Neural crest cell (in vitro differentiated cells): ENCODE data around the gene ZBTB44. TPM values are rescaled to one million over a fixed set of nuclear protein-coding genes. Genes with fewer than 3 reads are reported as not detected.
"Not testable (repeated sequence)": the region's sequence is repeated elsewhere in the genome, so short reads cannot be mapped to it uniquely, and the experiment has no call there.

Experiments
- DNase-seq: peaks from one replicate; pipeline ENCODE4 v3.0.0; 2021; ENCODE audit warnings: low read depth, mixed read lengths, low spot score
- H3K27ac Mint-ChIP-seq: one replicate; pipeline ENCODE4 v1.8.0; 2021; ENCODE audit warnings: mild to moderate bottlenecking, mixed read lengths; ENCODE audit not compliant: unreplicated experiment
- H3K27me3 Mint-ChIP-seq: 2 replicates; pipeline ENCODE4 v1.8.0; 2021; ENCODE audit warnings: low read depth, mild to moderate bottlenecking, mixed read lengths
- H3K36me3 Mint-ChIP-seq: 2 replicates; pipeline ENCODE4 v1.8.0; 2021; ENCODE audit warnings: low read depth, mild to moderate bottlenecking, mixed read lengths
- H3K4me1 Mint-ChIP-seq: 2 replicates; pipeline ENCODE4 v1.8.0; 2021; ENCODE audit warnings: mixed read lengths
- H3K4me3 Mint-ChIP-seq: one replicate; pipeline ENCODE4 v1.8.0; 2021; ENCODE audit warnings: mild to moderate bottlenecking, mixed read lengths
- H3K9me3 Mint-ChIP-seq: 2 replicates; pipeline ENCODE4 v1.8.0; 2021; ENCODE audit warnings: mixed read lengths
- CTCF ChIP-seq: fragments of 200-600 bp; sonication (generic); conservative IDR thresholded peaks from 2 replicates; pipeline ENCODE4 v1.5.0; 2021; ENCODE audit warnings: antibody characterized with exemption, mild to moderate bottlenecking
- total RNA-seq: library from RNA; stranded (reverse); gene quantifications from 2 replicates; pipeline ENCODE4 v1.2.1, GENCODE V29; 2021

The ZBTB44 gene
- total RNA-seq, 1 donor from 2014 or later, result 28.1 TPM

- no peak for TF ChIP-seq CTCF
- Mint-ChIP-seq H3K4me1 (no peaks in the 10 kb centered on the region), H3K27ac (no peak overlapping the region), H3K9me3 (no peaks in the 10 kb centered on the region), H3K36me3 (peaks cover 4% of the 10 kb centered on the region), H3K4me3 (no peak overlapping the region), H3K27me3 (no peaks in the 10 kb centered on the region)
- DNase-seq, result no peak
Observed at GRCh38 chr11:130237282-130238006, 77.3 kb downstream of the ZBTB44 start.

- peaks cover 4% of the 10 kb centered on the region for H3K36me3 Mint-ChIP-seq
- TF ChIP-seq CTCF, result no peak
Observed at GRCh38 chr11:130234315-130234714, 80.4 kb downstream of the ZBTB44 start.

GRCh38 chr11:130233888-130234287 lies 80.8 kb downstream of the ZBTB44 start:
- not testable (repeated sequence) for H3K4me3 Mint-ChIP-seq, H3K36me3 Mint-ChIP-seq, H3K9me3 Mint-ChIP-seq, H3K27me3 Mint-ChIP-seq, H3K4me1 Mint-ChIP-seq, H3K27ac Mint-ChIP-seq, DNase-seq

More at GRCh38 chr11:130234315-130234714, 80.4 kb downstream of the ZBTB44 start:
- Mint-ChIP-seq H3K9me3 (no peaks in the 10 kb centered on the region), H3K4me3 (no peak overlapping the region), H3K27ac (no peak overlapping the region), H3K4me1 (no peaks in the 10 kb centered on the region), H3K27me3 (no peaks in the 10 kb centered on the region)
- DNase-seq, result no peak

GRCh38 chr11:130233486-130233885 lies 81.2 kb downstream of the ZBTB44 start:
- H3K36me3 Mint-ChIP-seq, H3K4me1 Mint-ChIP-seq, H3K4me3 Mint-ChIP-seq, H3K27me3 Mint-ChIP-seq, H3K27ac Mint-ChIP-seq, H3K9me3 Mint-ChIP-seq, DNase-seq: not testable (repeated sequence)

- Mint-ChIP-seq H3K4me1 (no peaks in the 10 kb centered on the region), H3K36me3 (no peaks in the 10 kb centered on the region), H3K27me3 (no peaks in the 10 kb centered on the region)
Observed at GRCh38 chr11:130227373-130227772, 87.3 kb downstream of the ZBTB44 start.

GRCh38 chr11:130223291-130223971 lies 91.3 kb downstream of the ZBTB44 start:
- Mint-ChIP-seq H3K4me3 (no peak overlapping the region), H3K36me3 (no peaks in the 10 kb centered on the region)

More at GRCh38 chr11:130227373-130227772, 87.3 kb downstream of the ZBTB44 start:
- H3K27ac Mint-ChIP-seq, result no peak overlapping the region
- no peaks in the 10 kb centered on the region for H3K9me3 Mint-ChIP-seq
- DNase-seq, result no peak
- no peak overlapping the region for H3K4me3 Mint-ChIP-seq
- no peak for TF ChIP-seq CTCF

More at GRCh38 chr11:130223291-130223971, 91.3 kb downstream of the ZBTB44 start:
- no peaks in the 10 kb centered on the region for H3K9me3 Mint-ChIP-seq
- TF ChIP-seq CTCF, result no peak
- H3K4me1 Mint-ChIP-seq, result no peaks in the 10 kb centered on the region
- no peak overlapping the region for H3K27ac Mint-ChIP-seq
- no peaks in the 10 kb centered on the region for H3K27me3 Mint-ChIP-seq
- DNase-seq, result no peak
